SKM-1 treated with dmso at 0.1 percent for 144 hours (cell line): Measurements from ENCODE around the gene MSI2.

Experiments used
- DNase-seq: peaks from one replicate; lab custom pipeline; 2025; ENCODE audit not compliant: unreplicated experiment; lab: John Stamatoyannopoulos, UW

MSI2 gene

DNA sequence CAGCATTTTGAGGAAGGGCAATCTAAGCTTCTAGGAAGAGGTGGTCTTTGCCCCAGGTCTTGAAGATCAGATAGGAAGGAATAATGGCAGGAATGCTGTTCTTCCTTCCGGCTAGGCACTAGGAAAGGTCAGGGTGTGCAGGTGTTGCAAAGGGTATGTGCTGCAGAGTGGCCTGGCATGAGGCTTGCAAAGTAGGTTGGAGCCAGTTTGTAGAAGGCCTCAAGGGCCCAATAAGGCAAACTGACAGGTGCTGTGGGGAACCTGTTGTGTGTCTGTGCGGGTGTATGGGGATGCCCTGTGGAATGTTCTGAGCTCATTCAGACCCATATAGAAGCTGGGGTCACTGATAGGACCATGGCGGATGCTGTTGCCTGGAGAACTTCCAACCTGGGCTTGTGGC lies 12.7 kb downstream of the MSI2 start:
- no peak for DNase-seq

GRCh38 chr17:57269598-57270255 lies 13.4 kb downstream of the MSI2 start:
- DNase-seq, result no peak

DNA sequence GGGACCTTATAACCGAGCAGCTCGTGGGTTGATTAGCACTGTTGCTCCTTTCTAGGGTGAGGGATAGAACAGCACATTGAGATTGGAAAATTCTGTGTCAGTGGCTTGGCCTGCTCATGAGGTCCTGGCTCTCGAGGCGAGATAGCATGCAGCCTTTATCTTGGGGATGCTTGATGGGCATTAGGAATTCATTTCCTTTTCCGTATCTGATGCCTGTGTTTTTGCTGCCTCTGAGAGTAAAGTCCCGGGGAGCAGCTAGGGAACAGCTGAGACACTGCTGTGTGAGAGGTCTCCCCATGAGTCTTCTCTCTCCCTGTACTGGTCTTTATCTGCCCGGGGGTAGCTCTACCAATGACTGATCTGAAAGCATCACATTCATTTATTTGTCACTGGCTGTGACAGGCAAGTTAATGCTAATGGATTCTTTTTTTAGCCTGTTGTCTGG lies 14.5 kb downstream of the MSI2 start:
- no peak for DNase-seq

- no peak for DNase-seq
These were observed 15.5 kb downstream of the MSI2 start for GRCh38 chr17:57271821-57272220.

DNA sequence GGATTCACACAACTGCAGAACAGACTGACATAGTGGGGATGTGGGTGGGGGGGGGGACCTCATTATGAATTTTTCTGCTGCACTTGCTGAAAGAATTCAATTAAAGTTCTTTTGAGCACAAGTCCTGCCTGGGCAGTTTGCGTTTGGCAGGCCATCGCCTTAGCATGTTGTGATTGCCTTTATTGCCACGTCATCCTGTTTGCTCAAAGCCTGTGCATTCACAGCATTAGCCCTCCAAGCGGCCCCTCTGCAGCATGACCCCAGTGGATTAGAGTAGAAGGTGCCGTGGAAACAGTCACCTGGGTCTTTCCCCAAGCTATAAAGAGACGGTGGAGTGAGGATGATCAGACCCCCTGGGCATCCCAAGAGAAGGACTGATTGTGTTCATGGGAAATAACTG lies 17.2 kb downstream of the MSI2 start:
- no peak for DNase-seq

DNA sequence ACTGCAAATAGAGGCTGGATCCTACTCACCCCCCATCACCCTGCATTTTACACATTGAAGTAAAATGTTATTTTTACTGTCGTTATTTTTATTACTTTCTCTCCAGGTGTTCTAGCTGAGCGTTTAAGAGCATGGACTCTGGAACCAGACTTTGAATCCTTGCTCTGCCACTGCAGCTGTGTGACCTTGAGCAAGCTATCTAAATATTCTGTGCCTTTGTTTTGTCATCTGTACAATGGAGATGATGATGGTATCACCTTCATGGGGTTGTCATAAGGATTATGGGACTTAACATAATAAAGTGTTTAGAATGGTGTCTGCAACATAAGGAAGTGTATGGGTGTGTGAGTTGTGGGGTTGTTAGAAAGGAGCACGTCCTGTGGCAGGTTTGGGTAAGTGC lies 17.8 kb downstream of the MSI2 start:
- no peak for DNase-seq

GRCh38 chr17:57275071-57275764 lies 18.9 kb downstream of the MSI2 start:
- no peak for DNase-seq

GRCh38 chr17:57276621-57277020 lies 20.3 kb downstream of the MSI2 start:
- no peak for DNase-seq

DNA sequence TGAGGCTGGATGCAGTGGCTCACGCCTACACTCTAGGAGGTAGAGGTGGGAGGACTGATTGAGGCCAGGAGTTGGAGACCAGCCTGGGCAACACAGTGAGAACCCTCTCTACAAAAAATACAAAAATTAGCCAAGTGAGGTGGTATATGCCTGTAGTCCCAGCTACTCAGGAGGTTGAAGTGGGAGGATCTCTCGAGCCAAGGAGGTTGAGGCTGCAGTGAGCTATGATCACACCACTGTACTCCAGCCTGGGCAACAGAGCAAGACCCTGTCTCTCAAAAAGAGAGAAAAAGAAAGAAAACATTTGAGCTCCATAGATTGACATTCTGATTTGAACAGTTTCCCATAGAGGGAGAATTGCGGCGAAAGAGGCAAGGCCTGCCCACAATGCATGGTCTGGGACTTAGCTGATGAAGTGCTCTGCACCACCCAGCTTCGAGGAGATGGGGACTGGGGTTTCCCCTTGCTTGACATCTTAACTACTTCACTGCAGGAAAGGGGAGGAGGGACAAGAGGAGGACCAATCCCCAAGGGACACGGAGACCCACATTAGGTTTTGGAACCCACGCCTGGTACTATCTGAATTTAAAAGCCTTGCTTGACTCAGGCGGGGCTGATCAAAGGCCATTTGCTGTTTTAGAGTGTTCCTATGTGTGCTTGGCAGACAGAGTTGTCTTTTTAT lies 21.7 kb downstream of the MSI2 start:
- no peak for DNase-seq

DNA sequence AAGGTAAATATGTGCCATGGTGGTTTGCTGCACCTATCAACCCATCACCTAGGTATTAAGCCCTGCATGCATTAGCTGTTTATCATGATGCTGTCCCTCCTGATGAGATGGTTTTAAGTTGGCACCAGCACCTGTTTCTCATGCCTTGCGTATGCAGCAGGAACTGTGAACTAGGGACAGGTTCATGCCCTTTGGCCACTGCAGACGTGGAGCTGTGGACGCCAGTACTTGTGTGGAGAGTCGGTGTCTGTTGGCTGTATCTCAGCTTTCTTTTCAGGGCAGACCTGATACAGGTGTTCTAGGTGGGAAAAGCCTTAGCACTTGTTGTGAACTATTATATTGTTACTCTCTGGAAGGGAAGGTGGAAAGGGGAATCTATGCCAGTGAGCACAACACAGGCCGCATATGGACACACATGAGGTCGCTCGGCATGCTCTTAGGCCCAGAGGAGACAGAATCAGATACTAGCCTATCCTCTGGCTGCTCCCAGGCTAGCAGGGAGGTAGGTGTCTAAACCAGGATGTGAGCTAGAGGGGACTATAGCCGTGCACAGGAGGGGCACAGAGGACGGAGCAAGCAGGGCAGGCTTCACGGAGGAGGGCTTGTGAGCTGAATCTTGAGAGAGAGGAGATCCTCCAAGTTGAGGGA lies 22.5 kb downstream of the MSI2 start:
- no peak for DNase-seq

DNA sequence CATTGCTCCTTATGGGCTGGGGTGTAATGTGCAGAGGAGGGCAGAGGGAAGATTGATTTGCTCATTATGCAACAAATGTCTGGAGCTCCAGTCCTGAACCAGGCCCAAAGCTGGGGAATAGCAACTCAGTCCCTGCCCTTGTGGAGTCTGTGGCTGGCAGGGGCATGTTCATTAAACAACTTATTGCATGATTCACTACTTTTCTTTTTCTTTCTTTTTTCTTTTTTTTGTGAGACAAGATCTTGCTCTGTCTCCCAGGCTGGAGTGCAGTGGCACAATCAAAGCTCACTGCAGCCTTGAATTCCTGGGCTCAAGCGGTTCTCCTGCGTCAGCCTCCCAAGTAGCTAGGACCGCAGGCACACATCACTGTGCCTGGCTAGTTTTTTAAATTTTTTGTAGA lies 23.1 kb downstream of the MSI2 start:
- no peak for DNase-seq

- no peak for DNase-seq
These were observed 25.6 kb downstream of the MSI2 start for GRCh38 chr17:57281887-57282286.

DNA sequence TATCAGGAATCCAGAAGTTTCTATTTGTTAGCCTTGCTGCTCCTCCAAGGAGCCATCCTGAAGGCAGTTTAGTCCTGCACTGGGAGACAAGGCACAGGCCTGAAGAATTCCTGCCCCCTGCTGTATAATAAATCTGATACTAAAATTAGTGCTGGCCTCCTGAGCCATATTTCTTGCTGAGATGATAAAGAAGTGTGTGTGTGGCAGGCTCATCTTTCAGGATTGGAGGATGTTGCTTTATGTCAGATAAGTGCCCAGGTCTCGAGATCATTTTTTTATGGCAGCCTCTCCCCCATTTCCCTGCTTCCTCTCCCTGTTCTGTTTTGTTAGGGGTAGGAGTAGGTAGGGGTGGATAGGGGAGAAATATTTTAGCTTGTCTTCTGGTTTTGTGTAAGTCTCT lies 26.0 kb downstream of the MSI2 start:
- DNase-seq, result no peak

- no peak for DNase-seq
These were observed 27.1 kb downstream of the MSI2 start for GRCh38 chr17:57283203-57283971.

DNA sequence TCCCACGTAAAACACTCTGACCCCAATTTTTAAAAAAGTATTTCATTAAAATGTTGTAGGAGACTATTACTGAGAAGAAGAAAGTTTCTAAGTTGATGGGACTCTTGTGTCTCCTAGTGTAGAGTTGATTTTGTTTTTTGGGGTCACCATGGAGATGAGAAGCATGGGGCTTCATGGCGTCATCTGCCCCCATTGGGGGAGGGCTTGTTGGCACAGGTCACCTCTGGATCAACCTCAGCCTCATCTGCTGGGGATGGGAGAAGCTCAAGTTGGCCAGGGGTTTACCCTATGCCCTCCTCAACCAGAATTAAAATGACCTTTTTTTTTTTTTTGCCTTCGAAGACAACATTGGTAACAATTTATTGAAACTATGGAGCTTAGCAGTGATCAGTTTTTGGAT lies 28.3 kb downstream of the MSI2 start:
- DNase-seq, result no peak

DNA sequence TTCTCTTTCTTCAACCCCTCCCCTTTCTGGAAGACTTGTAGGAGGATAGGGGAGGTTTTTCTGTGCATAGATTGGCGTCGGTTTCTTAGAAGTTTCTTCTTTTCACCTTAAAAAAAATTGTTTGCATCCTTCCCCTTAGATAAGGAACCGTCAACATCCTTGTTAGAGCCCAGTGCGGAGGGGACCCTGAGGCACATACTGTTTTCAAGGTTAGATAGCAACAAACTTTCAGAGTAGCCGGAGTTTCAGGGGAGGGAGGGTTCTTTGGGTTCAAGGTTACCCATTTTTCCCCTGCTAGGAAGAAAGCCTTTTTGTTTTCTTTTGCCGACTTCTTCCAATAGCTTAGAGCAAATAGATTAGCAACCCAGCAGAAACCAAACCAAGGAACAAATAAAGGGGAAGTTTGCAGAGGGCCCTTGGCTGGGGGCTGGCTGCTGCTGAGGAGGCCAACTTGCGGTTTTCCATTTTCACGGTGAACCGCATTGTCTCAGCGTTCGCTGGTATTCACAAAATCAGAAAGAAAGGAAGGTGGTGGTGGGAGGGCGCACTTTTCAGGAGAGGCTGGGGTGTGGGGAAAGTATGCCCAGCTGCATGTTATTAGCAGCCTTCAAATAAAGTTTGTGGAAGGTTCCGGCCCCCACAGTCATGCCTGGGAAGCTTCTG lies 28.8 kb downstream of the MSI2 start:
- DNase-seq, result peak; percentile 83

GRCh38 chr17:57285701-57286100 lies 29.4 kb downstream of the MSI2 start:
- DNase-seq, result no peak

- DNase-seq, result no peak
These were observed 30.2 kb downstream of the MSI2 start for GRCh38 chr17:57286399-57287105.

- DNase-seq, result no peak
These were observed 31.9 kb downstream of the MSI2 start for GRCh38 chr17:57288040-57288772.
